C4-2B (cell line): ENCODE data around the gene CCNT2.
"Not testable (repeated sequence)": the region's sequence is repeated elsewhere in the genome, so short reads cannot be mapped to it uniquely, and the experiment has no call there.

Experiments
- H3K27ac ChIP-seq: fragments of 450-650 bp; 2 replicates; pipeline ENCODE4 v1.5.1; 2017
- ZFX ChIP-seq: fragments of 450-650 bp; IDR thresholded peaks from 2 replicates; pipeline ENCODE4 v1.6.1; 2017
- TF ChIP-seq, protein P1 (sequence below): fragments of 450-650 bp; conservative IDR thresholded peaks from 2 replicates; pipeline ENCODE4 v1.5.1; 2017; ENCODE audit warnings: mild to moderate bottlenecking

Gene CCNT2

GRCh38 chr2:134955744-134956143 lies 37.1 kb downstream of the CCNT2 start:
- no peak overlapping the region for H3K27ac ChIP-seq
- TF ChIP-seq, protein P1, sequence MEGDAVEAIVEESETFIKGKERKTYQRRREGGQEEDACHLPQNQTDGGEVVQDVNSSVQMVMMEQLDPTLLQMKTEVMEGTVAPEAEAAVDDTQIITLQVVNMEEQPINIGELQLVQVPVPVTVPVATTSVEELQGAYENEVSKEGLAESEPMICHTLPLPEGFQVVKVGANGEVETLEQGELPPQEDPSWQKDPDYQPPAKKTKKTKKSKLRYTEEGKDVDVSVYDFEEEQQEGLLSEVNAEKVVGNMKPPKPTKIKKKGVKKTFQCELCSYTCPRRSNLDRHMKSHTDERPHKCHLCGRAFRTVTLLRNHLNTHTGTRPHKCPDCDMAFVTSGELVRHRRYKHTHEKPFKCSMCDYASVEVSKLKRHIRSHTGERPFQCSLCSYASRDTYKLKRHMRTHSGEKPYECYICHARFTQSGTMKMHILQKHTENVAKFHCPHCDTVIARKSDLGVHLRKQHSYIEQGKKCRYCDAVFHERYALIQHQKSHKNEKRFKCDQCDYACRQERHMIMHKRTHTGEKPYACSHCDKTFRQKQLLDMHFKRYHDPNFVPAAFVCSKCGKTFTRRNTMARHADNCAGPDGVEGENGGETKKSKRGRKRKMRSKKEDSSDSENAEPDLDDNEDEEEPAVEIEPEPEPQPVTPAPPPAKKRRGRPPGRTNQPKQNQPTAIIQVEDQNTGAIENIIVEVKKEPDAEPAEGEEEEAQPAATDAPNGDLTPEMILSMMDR = no peak
- TF ChIP-seq ZFX = no peak

- no peak overlapping the region for H3K27ac ChIP-seq
- TF ChIP-seq ZFX = no peak
- TF ChIP-seq, protein P1 = no peak
Measured at GRCh38 chr2:134957477-134957876, 38.9 kb downstream of the CCNT2 start.

DNA sequence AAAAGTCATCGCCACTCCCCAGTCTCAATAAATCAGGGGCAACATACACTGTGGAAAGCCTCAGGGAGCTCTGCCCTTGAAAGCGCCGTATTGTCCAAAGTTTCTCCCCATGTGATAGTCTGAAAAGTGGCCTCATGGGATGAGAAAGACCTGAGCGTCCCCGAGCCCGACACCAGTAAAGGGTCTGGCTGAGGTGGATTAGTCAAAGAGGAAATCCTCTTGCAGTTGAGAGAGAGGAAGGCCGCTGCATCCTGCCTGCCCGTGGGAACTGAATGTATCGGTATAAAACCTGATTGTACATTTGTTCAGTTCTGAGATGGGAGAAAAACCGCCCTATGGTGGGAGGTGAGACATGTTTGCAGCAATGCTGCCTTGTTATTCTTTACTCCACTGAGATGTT lies 48.5 kb downstream of the CCNT2 start:
- not testable (repeated sequence) for H3K27ac ChIP-seq

DNA sequence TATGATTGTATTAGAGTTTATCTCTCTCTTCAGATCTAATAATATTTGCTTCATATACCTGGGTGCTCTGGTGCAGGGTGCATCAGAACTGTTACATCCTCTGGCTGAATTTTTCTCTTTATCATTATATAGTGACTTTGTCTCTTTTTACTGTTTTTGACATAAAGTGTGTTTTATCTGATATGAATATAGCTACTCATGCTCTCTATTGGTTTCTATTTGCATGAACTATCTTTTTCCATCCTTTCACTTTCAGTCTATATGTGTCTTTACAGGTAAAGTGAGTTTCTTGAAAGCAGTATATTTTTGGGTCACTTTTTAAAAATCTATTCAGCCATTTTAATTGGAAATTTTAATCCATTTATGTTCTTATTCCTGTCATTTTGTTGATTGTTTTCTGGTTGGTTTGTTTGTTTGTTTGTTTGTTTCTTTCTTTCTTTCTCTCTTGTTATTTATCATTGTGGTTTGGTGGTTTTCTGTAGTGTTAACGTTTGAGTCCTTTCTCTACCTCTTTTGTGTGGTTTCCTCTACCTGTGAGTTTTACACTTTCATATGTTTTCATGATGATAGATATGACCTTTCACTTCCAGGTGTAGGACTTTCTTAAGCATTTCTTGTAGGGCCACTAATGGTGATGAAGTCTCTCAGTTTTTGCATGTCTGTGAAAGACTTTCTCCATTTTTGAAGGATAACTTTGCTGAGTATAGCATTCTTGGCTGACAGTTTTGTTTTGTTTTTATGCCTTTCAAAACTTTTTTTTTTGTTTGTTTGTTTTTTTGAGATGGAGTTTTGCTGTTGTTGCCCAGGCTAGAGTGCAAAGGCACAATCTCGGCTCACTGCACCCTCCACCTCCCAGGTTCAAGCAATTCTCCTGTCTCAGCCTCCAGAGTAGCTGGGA lies 54.9 kb downstream of the CCNT2 start:
- no peak for TF ChIP-seq ZFX
- TF ChIP-seq, protein P1 = no peak

GRCh38 chr2:134975281-134976009 lies 56.8 kb downstream of the CCNT2 start:
- TF ChIP-seq, protein P1 = no peak
- no peak for TF ChIP-seq ZFX
- no peak overlapping the region for H3K27ac ChIP-seq

More for the DNA sequence above, 54.9 kb downstream of the CCNT2 start:
- no peak overlapping the region for H3K27ac ChIP-seq

- no peak for TF ChIP-seq ZFX
- TF ChIP-seq, protein P1 = no peak
- H3K27ac ChIP-seq = no peak overlapping the region
Measured at GRCh38 chr2:134976074-134976702, 57.6 kb downstream of the CCNT2 start.

GRCh38 chr2:134977104-134977503 lies 58.5 kb downstream of the CCNT2 start:
- H3K27ac ChIP-seq = not testable (repeated sequence)

GRCh38 chr2:134979221-134979620 lies 60.6 kb downstream of the CCNT2 start:
- no peak overlapping the region for H3K27ac ChIP-seq
- TF ChIP-seq, protein P1 = no peak
- TF ChIP-seq ZFX = no peak
